GM18870 (cell line): ENCODE data around the gene CATSPER1.
"Not testable (repeated sequence)": the region's sequence is repeated elsewhere in the genome, so short reads cannot be mapped to it uniquely, and the experiment has no call there.

Source experiments
- ATAC-seq: cut with Tn5 transposase; IDR thresholded peaks from one replicate; pipeline ENCODE4 v1.9.1; 2021; ENCODE audit warnings: moderate library complexity; ENCODE audit not compliant: unreplicated experiment

The CATSPER1 gene

GRCh38 chr11:66051766-66052663 is 25.7 kb upstream of the CATSPER1 start, which contains the start of gene SF3B2:
SF3B2 (plus strand) TSS chr11:66052364; CDS start chr11:66052385, 21 bp downstream.
- peak; percentile 88 for ATAC-seq

DNA sequence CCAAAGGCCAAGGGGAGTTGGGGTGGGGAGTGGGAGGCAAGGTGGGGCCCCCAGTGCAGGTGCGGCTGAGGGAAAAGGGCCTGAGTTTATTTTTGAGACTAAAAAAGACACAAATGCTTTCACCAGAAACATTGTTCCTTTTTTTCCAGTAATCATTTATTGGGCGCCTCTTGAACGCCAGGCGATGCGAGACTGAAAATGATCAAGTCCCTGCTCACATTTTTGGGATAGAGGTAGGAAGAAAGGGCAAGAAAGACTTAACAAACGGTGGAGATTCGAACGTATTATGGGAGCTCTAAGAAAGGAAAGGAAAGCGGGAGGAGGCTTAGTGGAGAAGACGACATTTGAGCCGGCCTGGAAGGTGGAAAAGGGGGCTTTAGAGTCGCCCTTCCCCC is 25.1 kb upstream of the CATSPER1 start:
- no peak for ATAC-seq

DNA sequence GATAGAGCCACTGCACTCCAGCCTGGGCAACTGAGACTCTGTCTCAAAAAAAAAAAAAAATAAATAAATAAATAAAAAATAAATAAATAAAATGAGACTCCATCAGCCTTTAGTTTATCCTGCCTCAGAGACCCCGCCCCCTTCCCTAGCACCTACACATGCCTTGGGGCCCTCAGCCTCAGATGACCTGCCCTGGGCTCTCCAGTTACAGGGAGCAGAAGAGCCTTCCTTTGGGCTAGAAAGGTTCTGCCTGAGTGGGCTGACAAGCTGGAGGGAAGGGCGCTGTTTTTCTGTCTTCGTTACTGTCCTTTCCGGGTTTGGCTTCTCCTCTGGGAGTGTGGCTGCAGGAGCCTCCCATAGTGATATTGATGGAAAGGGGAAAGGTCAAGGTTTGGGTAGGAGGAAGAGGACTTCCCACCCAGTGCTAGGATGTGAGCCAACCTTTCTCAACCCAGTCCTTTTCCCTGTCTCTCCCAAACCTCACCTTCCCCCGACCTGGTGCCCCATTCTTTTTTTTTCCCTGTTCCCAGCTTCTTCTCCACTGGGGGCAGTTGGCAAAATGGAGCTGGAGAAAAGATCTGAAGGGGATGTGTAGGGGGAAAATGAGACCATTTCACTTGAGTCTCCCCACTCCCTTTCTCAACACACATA is 24.4 kb upstream of the CATSPER1 start:
- ATAC-seq = no peak

- ATAC-seq = no peak
These were observed 22.5 kb upstream of the CATSPER1 start, which contains the start of gene GAL3ST3 for GRCh38 chr11:66048547-66049323. GAL3ST3 (minus strand) TSS chr11:66049161; CDS start chr11:66045415, 3,746 bp downstream.

DNA sequence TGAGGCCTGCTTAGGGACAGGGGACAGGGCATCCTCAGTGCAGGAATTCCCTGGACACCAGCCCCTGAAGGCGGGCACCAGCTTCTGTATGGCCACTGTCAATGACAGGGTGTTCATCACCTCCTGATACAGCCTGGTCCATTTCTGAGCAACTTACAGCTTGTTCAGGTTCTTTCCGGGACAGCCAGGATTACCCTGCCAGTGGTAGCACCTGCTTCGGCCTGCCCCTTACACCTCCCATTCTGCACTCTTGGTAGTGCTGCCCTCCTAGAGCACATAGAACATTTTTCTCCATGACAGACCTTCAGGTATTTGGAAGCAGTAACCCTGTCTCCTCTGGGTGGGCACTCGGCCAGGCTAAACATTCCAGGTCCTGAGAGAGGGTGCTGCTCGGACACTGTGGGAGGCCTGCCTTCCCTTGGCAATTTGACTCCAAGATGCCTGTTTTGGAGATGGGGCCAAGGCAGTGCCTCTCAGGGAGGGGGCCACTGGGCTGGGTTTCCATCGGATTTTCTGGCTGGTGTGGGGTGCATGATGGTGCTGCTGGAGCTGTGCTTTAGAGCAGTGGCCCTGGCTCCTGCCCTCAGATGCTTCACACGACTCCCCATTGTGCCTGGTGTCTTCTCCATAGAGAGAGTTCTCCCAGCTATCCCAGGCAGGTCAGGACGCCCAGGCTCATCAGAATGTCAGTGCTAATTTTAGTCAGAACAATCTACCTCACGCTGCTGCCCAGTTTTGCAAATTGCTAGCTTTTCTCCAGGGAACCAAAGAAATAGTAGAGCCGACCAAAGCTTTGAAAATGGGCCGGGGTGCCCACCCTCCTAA is 21.5 kb upstream of the CATSPER1 start:
- no peak for ATAC-seq

DNA sequence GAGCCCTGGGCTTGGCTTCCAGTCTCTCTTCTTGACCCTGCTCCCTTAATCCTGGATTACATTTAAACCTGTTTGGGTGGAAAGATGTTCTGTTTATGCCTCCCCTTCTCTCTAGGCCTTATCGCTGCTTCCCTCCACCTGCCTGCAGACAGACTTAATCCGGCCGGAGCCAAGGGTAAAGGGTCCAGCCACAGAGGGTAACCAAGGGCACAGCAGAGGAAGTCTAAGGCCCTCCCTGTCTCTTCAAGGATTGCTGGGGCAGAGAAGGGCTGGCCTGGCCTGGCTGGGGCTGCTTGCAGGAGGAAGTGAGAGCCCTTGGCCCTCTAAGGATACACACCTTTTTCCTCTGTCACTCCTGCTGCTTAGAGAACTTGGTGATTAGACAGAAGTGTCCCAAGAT is 20.6 kb upstream of the CATSPER1 start:
- no peak for ATAC-seq

GRCh38 chr11:66045177-66045639 is 18.9 kb upstream of the CATSPER1 start:
- ATAC-seq = no peak

DNA sequence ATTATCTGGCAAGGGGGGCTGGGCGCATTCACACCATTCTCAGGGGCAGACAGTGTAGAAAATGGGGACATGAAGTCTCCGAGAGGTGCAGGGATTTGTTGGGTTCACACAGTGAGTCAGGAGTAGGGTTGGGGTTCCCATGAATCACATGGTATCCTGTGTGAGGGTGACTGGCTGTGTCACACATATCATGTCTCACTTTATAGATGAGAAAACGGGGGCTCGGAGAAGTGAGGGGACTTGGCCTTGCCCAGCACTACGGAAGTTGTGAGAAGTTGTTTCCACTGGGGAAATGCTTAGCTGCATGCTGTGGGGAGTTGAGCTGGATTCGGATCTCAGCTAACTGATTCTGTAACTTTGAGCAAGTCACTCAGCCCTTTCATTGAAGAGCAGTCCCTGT is 18.5 kb upstream of the CATSPER1 start:
- ATAC-seq = no peak

GRCh38 chr11:66042996-66043906 is 17.0 kb upstream of the CATSPER1 start:
- no peak for ATAC-seq

GRCh38 chr11:66042227-66042995 is 16.1 kb upstream of the CATSPER1 start:
- ATAC-seq = no peak

GRCh38 chr11:66039765-66040164 is 13.5 kb upstream of the CATSPER1 start:
- ATAC-seq = no peak

GRCh38 chr11:66037327-66037726 is 11.0 kb upstream of the CATSPER1 start:
- ATAC-seq = no peak

DNA sequence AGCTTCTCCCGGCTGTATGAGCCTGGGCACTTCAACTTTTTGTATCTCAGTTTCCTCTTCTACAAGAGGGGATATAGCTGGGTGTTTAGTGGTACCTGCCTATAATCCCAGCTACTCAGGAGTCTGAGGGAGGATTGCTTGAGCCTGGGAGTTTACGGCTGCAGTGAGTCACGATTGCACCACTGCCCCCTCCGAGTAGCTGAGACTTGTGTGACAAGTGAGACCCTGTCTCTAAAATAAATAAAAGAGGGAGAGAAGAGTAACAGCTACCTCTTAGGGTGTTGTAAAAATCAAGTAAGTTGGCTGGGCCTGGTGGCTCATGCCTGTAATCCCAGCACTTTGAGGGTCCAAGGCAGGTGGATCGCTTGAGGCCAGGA is 10.0 kb upstream of the CATSPER1 start:
- no peak for ATAC-seq

- ATAC-seq = no peak
These were observed 9.5 kb upstream of the CATSPER1 start for GRCh38 chr11:66035653-66036333.

DNA sequence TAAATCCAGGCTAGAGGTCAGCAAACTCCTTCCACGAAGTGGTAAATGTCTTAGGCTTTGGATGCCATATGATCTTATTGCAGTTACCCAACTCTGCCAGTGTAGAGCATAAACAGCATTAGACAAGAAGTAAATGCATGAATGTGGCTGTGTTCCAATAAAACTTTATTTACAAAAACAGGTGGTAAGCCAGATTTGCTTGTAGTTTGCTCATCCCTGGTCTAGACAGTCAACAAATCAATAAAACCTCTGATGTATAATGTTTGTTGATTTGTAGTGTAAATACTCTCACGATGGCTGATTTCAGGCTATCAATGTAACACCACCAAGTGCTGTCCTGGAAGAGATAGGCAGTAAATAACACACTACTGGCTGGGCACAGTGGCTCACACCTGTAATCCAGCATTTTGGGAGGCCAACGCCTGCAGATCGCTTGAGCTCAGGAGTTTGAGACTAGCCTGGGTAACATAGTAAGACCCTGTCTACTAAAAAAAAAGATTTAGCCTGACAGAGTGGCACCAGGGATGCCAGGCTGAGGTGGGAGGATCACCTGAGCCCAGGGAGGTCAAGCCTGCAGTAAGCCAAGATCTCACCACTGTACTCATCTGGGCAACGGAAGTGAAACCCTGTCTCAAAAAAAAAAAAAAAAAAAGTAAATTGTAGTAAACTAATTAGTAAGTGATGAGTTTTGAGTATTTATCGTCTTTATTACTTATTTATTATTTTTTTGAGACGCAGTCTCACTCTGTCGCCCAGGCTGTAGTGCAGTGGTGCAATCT is 6.9 kb upstream of the CATSPER1 start:
- no peak for ATAC-seq

DNA sequence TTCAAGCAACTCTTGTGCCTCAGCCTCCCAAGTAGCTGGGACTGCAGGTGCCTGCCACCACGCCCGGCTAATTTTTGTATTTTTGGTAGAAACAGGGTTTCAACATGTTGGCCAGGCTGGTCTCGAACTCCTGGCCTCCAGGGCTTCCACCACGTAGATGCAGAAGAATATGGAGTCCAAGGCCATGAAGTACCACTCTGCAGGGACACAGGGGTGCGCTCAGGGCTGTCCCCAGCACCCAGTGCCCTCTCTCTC is 3.2 kb downstream of the CATSPER1 start:
- not testable (repeated sequence) for ATAC-seq

GRCh38 chr11:66022401-66023185 is 3.7 kb downstream of the CATSPER1 start:
- ATAC-seq = no peak
